WERI-Rb-1 (cell line): ENCODE results near the gene CD53.

Source experiments
- DNase-seq: peaks from one replicate; pipeline ENCODE4 v3.0.0-alpha.2; 2020
- H3K27ac ChIP-seq: fragments of 250-450 bp; sonication (Bioruptor Pico); 2 replicates; pipeline ENCODE4 v1.5.1; 2020; ENCODE audit warnings: mild to moderate bottlenecking, moderate library complexity
- H3K27me3 ChIP-seq: fragments of 250-450 bp; sonication (Bioruptor Pico); 2 replicates; pipeline ENCODE4 v1.5.1; 2021; ENCODE audit warnings: mild to moderate bottlenecking, low read depth, moderate library complexity; ENCODE audit not compliant: insufficient read depth, severe bottlenecking
- H3K36me3 ChIP-seq: fragments of 250-450 bp; sonication (Bioruptor Pico); 2 replicates; pipeline ENCODE4 v1.5.1; 2020; ENCODE audit warnings: mild to moderate bottlenecking, moderate library complexity
- H3K4me3 ChIP-seq: 2 replicates; pipeline ENCODE4 v1.5.1; 2011; ENCODE audit warnings: low read depth, mild to moderate bottlenecking, control low read depth, low read length
- H3K9me3 ChIP-seq: fragments of 250-450 bp; sonication (Bioruptor Pico); 2 replicates; pipeline ENCODE4 v1.5.1; 2021; ENCODE audit warnings: mild to moderate bottlenecking, moderate library complexity; ENCODE audit not compliant: severe bottlenecking
- TF ChIP-seq, protein P1 (sequence below): IDR thresholded peaks from 2 replicates; pipeline ENCODE4 v1.5.1; 2011; ENCODE audit warnings: low read depth, mild to moderate bottlenecking, control low read depth, inconsistent platforms, low read length

Gene CD53

DNA sequence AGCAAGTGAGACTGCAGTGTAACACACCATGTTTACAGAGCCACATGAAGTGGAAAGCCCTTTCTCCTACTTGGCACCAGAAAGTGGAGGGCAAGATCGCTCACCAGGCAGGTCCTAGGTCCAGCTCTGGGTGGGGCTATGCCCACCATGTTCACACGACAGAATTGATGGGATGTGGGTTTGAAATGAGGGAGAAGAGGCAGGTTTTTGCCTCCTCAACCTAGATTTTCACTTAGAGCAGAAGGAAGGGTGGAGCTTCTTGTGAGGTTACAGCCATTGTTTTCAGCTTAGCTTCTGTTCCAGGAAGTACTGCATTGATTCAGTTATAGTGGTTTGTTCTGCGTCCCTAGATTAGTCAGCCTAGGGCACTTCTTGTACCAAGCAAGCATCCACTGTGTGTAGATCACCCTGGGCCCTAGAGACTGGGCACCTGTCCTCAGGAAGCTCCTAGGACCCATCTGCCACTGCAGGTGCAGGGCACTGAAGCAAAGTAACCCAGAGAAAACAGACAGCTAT lies 2.3 kb downstream of the CD53 start:
- no peak overlapping the region for H3K27ac ChIP-seq
- H3K9me3 ChIP-seq = no peaks in the 10 kb centered on the region
- no peaks in the 10 kb centered on the region for H3K36me3 ChIP-seq
- H3K27me3 ChIP-seq = no peaks in the 10 kb centered on the region
- TF ChIP-seq, protein P1, sequence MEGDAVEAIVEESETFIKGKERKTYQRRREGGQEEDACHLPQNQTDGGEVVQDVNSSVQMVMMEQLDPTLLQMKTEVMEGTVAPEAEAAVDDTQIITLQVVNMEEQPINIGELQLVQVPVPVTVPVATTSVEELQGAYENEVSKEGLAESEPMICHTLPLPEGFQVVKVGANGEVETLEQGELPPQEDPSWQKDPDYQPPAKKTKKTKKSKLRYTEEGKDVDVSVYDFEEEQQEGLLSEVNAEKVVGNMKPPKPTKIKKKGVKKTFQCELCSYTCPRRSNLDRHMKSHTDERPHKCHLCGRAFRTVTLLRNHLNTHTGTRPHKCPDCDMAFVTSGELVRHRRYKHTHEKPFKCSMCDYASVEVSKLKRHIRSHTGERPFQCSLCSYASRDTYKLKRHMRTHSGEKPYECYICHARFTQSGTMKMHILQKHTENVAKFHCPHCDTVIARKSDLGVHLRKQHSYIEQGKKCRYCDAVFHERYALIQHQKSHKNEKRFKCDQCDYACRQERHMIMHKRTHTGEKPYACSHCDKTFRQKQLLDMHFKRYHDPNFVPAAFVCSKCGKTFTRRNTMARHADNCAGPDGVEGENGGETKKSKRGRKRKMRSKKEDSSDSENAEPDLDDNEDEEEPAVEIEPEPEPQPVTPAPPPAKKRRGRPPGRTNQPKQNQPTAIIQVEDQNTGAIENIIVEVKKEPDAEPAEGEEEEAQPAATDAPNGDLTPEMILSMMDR = no peak
- no peak overlapping the region for H3K4me3 ChIP-seq
- DNase-seq = no peak

DNA sequence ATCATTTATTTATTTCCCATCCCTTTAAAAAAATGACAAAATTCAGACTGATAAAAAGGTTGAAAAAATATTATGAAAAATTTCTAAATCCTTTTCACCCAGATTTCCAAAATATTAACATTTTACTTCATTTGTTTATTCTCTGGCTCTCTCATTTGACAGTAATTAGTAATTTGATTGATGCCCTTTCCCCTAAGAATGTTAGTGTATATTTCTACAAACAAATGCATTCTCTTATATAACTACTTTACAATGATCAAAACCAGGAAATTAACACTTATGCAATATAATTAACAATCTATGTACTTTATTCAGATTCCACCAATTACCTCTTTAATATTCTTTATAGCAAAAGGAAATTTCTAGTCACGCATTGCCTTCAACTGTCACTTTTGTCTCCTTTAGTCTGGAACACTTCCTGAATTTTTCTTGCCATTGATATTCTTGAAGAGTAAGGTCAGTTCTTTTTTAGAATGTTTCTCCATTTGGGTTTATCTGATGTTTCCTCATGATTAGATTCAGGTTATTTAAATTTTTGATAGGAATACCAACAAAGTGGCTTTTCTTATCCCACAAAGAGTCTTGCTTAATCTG lies 3.9 kb downstream of the CD53 start:
- H3K36me3 ChIP-seq = no peaks in the 10 kb centered on the region

DNA sequence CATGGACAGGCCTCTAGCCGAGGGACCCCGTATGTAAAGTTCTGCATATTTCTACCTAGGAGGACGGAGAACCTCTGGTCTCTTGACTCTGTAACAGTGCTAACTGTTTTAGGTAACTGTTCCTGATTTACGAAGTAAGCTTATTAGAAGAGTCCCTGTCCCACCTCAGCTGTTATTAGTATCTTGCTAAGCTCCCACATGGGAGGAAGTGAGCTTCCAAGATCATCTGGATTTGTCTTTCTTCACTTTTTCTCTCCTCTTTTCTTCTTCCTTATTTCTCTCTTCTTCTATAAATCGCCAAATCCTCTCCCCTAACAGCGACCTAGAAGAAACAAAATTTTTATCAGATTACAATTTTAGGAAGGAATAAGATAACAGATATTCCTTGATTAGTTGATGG lies 4.4 kb downstream of the CD53 start:
- H3K27ac ChIP-seq = no peak overlapping the region
- H3K27me3 ChIP-seq = no peaks in the 10 kb centered on the region
- DNase-seq = no peak

More for the DNA sequence above, 3.9 kb downstream of the CD53 start:
- Histone ChIP-seq H3K27ac (no peak overlapping the region), H3K9me3 (no peaks in the 10 kb centered on the region), H3K4me3 (no peak overlapping the region), H3K27me3 (no peaks in the 10 kb centered on the region)
- TF ChIP-seq, protein P1 = no peak
- DNase-seq = no peak

DNA sequence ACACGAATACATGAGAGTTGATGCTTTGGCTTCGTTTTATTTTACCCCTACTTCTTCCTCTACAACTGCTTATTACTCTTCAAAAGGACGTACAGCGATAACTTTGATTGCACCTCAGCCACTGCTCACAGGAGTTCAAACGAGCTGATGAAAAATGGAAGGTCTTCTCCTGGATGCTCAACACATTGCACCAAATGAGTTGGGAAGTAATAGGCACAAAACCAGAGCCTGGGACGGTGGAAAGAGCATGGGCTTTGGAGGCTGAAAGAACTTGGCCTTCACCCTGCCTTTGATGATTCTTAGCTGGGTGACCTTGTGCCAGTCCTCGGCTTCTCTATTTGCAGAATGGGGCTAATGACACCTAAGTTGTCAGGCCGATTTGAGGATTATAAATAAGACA lies 4.8 kb downstream of the CD53 start:
- H3K27ac ChIP-seq = no peak overlapping the region
- H3K27me3 ChIP-seq = no peaks in the 10 kb centered on the region
- TF ChIP-seq, protein P1 = no peak
- no peak overlapping the region for H3K4me3 ChIP-seq
- H3K9me3 ChIP-seq = no peaks in the 10 kb centered on the region
- no peaks in the 10 kb centered on the region for H3K36me3 ChIP-seq
- DNase-seq = no peak

More for the DNA sequence above, 4.4 kb downstream of the CD53 start:
- TF ChIP-seq, protein P1 = no peak
- Histone ChIP-seq H3K9me3 (no peaks in the 10 kb centered on the region), H3K36me3 (no peaks in the 10 kb centered on the region), H3K4me3 (no peak overlapping the region)

DNA sequence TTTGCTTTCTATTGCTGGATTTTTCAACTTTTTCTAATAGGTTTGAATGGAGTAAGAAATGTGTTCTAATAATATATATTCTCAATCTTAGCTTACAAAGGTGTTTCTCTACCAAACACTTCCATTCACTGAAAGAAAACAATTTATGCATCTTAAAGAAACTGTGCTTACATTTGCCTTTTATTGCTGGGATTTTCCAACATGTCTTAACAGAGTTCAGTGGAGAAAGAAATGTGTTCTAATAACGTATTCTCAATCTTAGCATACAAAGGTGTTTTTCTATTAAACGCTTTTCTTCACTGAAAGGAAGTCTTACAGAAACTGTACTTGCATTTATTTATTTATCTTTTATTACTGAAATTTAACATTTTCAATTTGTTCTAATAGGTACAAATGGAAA lies 5.6 kb downstream of the CD53 start:
- TF ChIP-seq, protein P1 = no peak
- H3K27me3 ChIP-seq = no peaks in the 10 kb centered on the region
- H3K9me3 ChIP-seq = no peaks in the 10 kb centered on the region
- H3K4me3 ChIP-seq = no peak overlapping the region
- DNase-seq = no peak
- H3K27ac ChIP-seq = no peak overlapping the region
- H3K36me3 ChIP-seq = no peaks in the 10 kb centered on the region

DNA sequence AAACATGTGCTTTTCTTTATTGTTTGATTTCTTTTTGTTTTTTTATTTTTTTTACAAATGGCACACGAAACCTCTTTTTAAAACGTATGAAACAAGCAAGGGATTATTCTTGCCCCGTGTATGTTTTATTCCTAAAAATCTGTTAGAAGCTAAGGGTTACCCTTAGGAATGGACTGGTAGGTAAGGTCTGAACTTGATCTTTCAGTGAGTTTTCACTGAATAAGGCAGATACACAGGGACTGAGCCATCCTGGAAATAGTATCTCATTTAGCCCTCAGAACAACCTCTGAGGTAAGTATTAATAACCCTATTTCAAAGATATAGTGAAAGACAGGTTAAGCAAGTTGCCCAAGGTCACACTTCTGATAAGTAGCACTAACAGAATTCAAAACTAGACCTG lies 6.0 kb downstream of the CD53 start:
- Histone ChIP-seq H3K9me3 (no peaks in the 10 kb centered on the region), H3K4me3 (no peak overlapping the region), H3K36me3 (no peaks in the 10 kb centered on the region), H3K27ac (no peak overlapping the region), H3K27me3 (no peaks in the 10 kb centered on the region)
- DNase-seq = no peak
- TF ChIP-seq, protein P1 = no peak
